K562 (cell line): Measurements from ENCODE around the gene SLC22A23. TPM values are rescaled to one million over a fixed set of nuclear protein-coding genes. Genes with fewer than 3 reads are reported as not detected.

Source experiments
- ATAC-seq: fragments of 200-7000 bp; cut with Tn5 transposase; 3 replicates; pipeline ENCODE4 v1.9.1; 2020; ENCODE audit warnings: moderate library complexity
- BruUV-seq: library from RNA; stranded (reverse); fragments of 400-500 nt; replicated peaks from 2 replicates; lab custom pipeline; 2021; lab: Mats Ljungman, UMichigan
- CTCF ChIA-PET: fragments of 300-600 bp; formaldehyde crosslinking; extraction: SDS; loops from one replicate; lab custom pipeline; 2021; ENCODE audit warnings: low intra/inter-chr PET ratio; lab: Yijun Ruan, JAX
- POLR2A ChIA-PET: fragments of 300-600, 350-650 bp; sonication (Branson Sonifier 250); formaldehyde crosslinking; extraction: SDS; loops from one replicate; lab custom pipeline; 2021; ENCODE audit warnings: antibody characterized with exemption, inconsistent platforms; lab: Yijun Ruan, JAX
- DNase-seq, 4 experiments: peaks; one replicate each; pipeline versions ENCODE4 v3.0.0 to v3.0.0-alpha.2; 2011 to 2018; ENCODE audit warnings: low spot score in 3 of 4, mixed read lengths in 3 of 4; ENCODE audit errors: extremely low read depth in 1 of 4
- FAIRE-seq: peaks from 2 replicates; lab custom pipeline; 2011; peaks lifted over from hg19 to GRCh38; lab: Jason Lieb, UNC
- H2AFZ ChIP-seq: 2 replicates; pipeline ENCODE4 v1.6.0; 2011; ENCODE audit warnings: low read depth, low read length, control low read depth, inconsistent platforms
- H3K27ac ChIP-seq: fragments of 200-600 bp; 3 replicates; pipeline ENCODE4 v1.8.0; 2011; ENCODE audit warnings: low read depth, mild to moderate bottlenecking, control low read depth, inconsistent platforms, low read length, moderate library complexity, mixed read lengths; ENCODE audit errors: extremely low read depth
- H3K27me3 ChIP-seq, 2 experiments: fragments of 300-600 bp in 1 of 2; 2 replicates in 1 of 2; 3 replicates in 1 of 2; pipeline versions ENCODE4 v1.6.0 to v1.8.0; 2011; ENCODE audit warnings: inconsistent platforms in 2 of 2, low read length in 2 of 2, mild to moderate bottlenecking in 1 of 2, mixed read lengths in 1 of 2, moderate library complexity in 1 of 2; ENCODE audit not compliant: control insufficient read depth in 2 of 2, insufficient read depth in 2 of 2
- H3K36me3 ChIP-seq: fragments of 300-600 bp; 3 replicates; pipeline ENCODE4 v1.8.0; 2011; ENCODE audit warnings: mild to moderate bottlenecking, low read length, inconsistent platforms; ENCODE audit not compliant: control insufficient read depth, insufficient read depth
- H3K4me1 ChIP-seq, 2 experiments: fragments of 200-600 bp in 1 of 2; replicated peaks in 1 of 2; 2 replicates in 1 of 2; 3 replicates in 1 of 2; pipeline versions ENCODE4 v1.5.1 to v1.8.0; 2011; ENCODE audit warnings: inconsistent platforms in 2 of 2, low read length in 2 of 2, mild to moderate bottlenecking in 1 of 2, mixed read lengths in 1 of 2, moderate library complexity in 1 of 2; ENCODE audit not compliant: control insufficient read depth in 2 of 2, insufficient read depth in 2 of 2
- H3K4me2 ChIP-seq: 2 replicates; pipeline ENCODE4 v1.6.1; 2011; ENCODE audit warnings: low read length, control low read depth, inconsistent platforms, mixed read lengths; ENCODE audit not compliant: insufficient read depth
- H3K4me3 ChIP-seq: fragments of 200-600 bp; sonication (generic), shearing (Covaris generic); 2 replicates; pipeline ENCODE4 v1.5.1; 2016; ENCODE audit warnings: control low read depth, inconsistent platforms
- H3K79me2 ChIP-seq: fragments of 200-600 bp; 3 replicates; pipeline ENCODE4 v1.8.0; 2011; ENCODE audit warnings: low read length, inconsistent platforms; ENCODE audit not compliant: control insufficient read depth, insufficient read depth
- H3K9ac ChIP-seq, 2 experiments: 2 replicates each; pipeline versions ENCODE4 v1.6.0 to v1.6.1; 2011; ENCODE audit warnings: low read depth in 2 of 2, low read length in 2 of 2, control low read depth in 1 of 2, inconsistent platforms in 1 of 2, mild to moderate bottlenecking in 1 of 2, mixed read lengths in 1 of 2; ENCODE audit not compliant: insufficient read depth in 1 of 2
- H3K9me1 ChIP-seq: one replicate; pipeline ENCODE4 v1.6.0; 2011; ENCODE audit warnings: inconsistent platforms, mild to moderate bottlenecking, low read length, moderate library complexity; ENCODE audit not compliant: control insufficient read depth, insufficient read depth
- H3K9me3 ChIP-seq: replicated peaks from 2 replicates; pipeline ENCODE4 v1.5.1; 2011; ENCODE audit warnings: low read depth, low read length, inconsistent platforms; ENCODE audit not compliant: control insufficient read depth, insufficient read depth
- H4K20me1 ChIP-seq: replicated peaks from 2 replicates; pipeline ENCODE4 v1.6.1; 2011; ENCODE audit warnings: low read length, inconsistent platforms, mixed read lengths; ENCODE audit not compliant: control insufficient read depth, insufficient read depth
- NR2C2 ChIP-seq, 2 experiments: fragments of 200-800 bp in 1 of 2; sonication (Bioruptor generic) in 1 of 2; sonication (generic) in 1 of 2; formaldehyde crosslinking in 1 of 2; IDR thresholded peaks; 2 replicates each; pipeline versions ENCODE4 v1.6.1 to v1.8.0; 2016 to 2022; ENCODE audit warnings: mild to moderate bottlenecking in 1 of 2, missing compliant biosample characterization in 1 of 2, missing genetic modification characterization in 1 of 2, missing genetic modification reagents in 1 of 2
- PCBP1 ChIP-seq: fragments of 200-400 bp; formaldehyde crosslinking; IDR thresholded peaks from 2 replicates; pipeline ENCODE4 v1.6.1; 2018; ENCODE audit warnings: mild to moderate bottlenecking, low read depth, low read length; ENCODE audit not compliant: poor library complexity, severe bottlenecking
- SNAPC5 ChIP-seq: fragments of 250-450 bp; sonication (Bioruptor Pico); IDR thresholded peaks from 2 replicates; pipeline ENCODE4 v1.8.0; 2021; ENCODE audit warnings: moderate library complexity, mild to moderate bottlenecking, inconsistent platforms
- ZNF740 ChIP-seq, 3 experiments: fragments of 200-800 bp in 1 of 3; sonication (Bioruptor generic) in 1 of 3; sonication (generic) in 1 of 3; formaldehyde crosslinking in 1 of 3; IDR thresholded peaks; 2 replicates each; pipeline versions ENCODE4 v1.6.1 to v1.8.0; 2016 to 2022; ENCODE audit warnings: mild to moderate bottlenecking in 2 of 3, missing compliant biosample characterization in 2 of 3, missing genetic modification characterization in 2 of 3, missing genetic modification reagents in 1 of 3
- WGBS: fragments of 100-300 bp; shearing (Covaris generic); methylation state at CpG from one replicate; pipeline ENCODE4 v1.1.6; 2016; ENCODE audit warnings: low coverage, mixed read lengths; ENCODE audit not compliant: insufficient coverage; ENCODE audit errors: missing lambda C conversion rate; 5-methylcytosine and 5-hydroxymethylcytosine counted together
- in situ Hi-C: fragments of 300-500 bp; cut with MboI; formaldehyde crosslinking; loops from 4 replicates; pipeline ENCODE4 v1.15.0; 2018; ENCODE audit warnings: inconsistent platforms, mixed read lengths
- intact Hi-C: fragments of 100-400 bp; cut with micrococcal nuclease; formaldehyde crosslinking; loops from 2 replicates; pipeline ENCODE4 v1.14.2; 2022
- polyA plus RNA-seq, 8 experiments: library from polyadenylated mRNA; depleted of rRNA in 4 of 8; stranded (reverse) in 5 of 8; unstranded in 3 of 8; fragments of >200 nt; fragmentation: Nextera tagmentation in 2 of 8; fragmentation: Illumina TruSeq in 1 of 8; extraction: Ambion mirVana in 2 of 8; extraction: Trizol in 1 of 8; gene quantifications; 2 replicates each; pipeline versions ENCODE4 v1.2.1 to v1.2.3, GENCODE V29; 2011 to 2014; ENCODE audit warnings: inconsistent platforms in 1 of 8, missing spikeins in 1 of 8
- total RNA-seq, 7 experiments: library from RNA; depleted of rRNA in 6 of 7; stranded (reverse); fragments of >200 nt in 6 of 7; fragmentation: Illumina TruSeq in 2 of 7; extraction: Trizol in 2 of 7; gene quantifications; 2 replicates each; pipeline versions ENCODE4 v1.2.1 to v1.2.3, GENCODE V29; 2011 to 2021; ENCODE audit warnings: low replicate concordance in 1 of 7

Gene SLC22A23
- total and polyA plus RNA-seq, 9 of the 15 experiments (the other 6 are each of a cell fraction or from before 2014, with no cell fraction given), result 0.30 to 8.7 (median 2.5) TPM

DNA sequence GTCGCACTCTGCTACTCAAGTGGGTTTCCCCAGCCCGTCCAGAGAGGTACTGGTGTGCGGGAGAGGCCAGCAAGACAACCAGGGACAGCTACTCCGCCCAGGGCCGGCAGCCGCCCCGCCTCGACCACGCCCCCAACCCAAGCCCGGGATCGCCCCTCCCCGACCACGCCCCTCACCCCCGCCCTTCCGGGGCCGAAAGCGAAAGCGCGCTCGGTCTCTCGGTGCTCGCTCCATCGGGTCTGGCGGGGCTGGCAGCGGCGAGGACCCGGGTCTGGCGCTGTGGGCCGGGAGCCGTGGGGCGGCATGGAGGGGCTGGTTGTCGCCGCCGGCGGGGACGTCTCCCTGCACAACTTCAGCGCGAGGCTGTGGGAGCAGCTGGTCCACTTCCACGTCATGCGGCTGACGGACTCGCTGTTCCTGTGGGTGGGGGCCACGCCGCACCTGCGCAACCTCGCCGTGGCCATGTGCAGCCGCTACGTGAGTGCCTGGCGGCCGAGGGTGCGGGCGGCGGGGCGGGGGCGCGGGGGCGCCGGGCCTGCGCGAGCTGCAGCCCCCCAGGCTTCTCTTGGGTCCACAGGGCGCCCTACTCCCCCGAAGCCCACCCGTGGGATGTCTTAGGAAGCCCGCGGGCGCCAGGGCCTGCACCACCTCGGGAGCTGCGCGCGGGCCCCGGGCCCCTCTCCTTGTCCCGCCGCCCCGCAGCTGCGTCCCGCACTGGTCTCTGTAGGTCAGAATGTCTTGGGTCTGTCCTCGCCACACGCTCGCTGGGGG is 197.9 kb downstream of the SLC22A23 start, which contains the start of gene PSMG4 (continued):
- peak; percentile 59; the same call in 1 of the 2 replicates for TF ChIP-seq ZNF740 (CRISPR knock-in tag; IDR thresholded peaks at IDR 0.05)
- no peak for TF ChIP-seq ZNF740 (tag; IDR thresholded peaks at IDR 0.05)
- TF ChIP-seq, all 486 proteins: peak for 142

DNA sequence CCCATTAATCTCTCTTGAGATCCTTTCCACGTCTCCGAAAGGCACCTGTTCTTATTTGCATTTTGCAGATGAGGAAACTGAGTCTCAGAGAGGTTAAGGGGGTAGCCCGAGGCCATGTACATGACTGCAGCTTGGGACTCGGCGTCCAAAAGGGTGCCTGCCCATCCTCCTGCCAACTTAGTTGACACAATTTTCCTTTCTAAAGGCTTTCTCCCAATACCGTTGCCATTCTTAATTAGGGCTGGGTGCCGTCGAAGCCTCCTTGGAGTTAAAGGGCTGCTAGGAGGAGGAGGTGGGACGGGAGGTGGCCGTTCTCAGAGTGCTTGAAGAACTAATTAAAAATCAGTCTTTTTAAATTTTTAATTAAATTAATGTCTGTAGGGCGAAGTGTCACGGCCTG is 198.6 kb downstream of the SLC22A23 start:
- Histone ChIP-seq H3K9me1 (peaks cover 8% of the 10 kb centered on the region), H3K9ac (peak overlapping the region; percentile 37 to 90), H3K4me1 (peaks cover 35 to 42% of the 10 kb centered on the region in 2 experiments), H3K79me2 (peaks cover 45% of the 10 kb centered on the region), H3K4me2 (peak overlapping the region; percentile 73), H4K20me1 (peaks cover 19% of the 10 kb centered on the region), H2AFZ (peak overlapping the region; percentile 88), H3K27me3 (no peaks in the 10 kb centered on the region), H3K27ac (peak overlapping the region; percentile 38; the same call in 1 of the 3 replicates), H3K9me3 (no peaks in the 10 kb centered on the region), H3K36me3 (peaks cover 28% of the 10 kb centered on the region), H3K4me3 (peak overlapping the region; percentile 94)
- 44% methylated on average over 12 of the region's 12 CpGs for WGBS
- ATAC-seq (no peak), DNase-seq (no peak)
- POLR2A ChIA-PET, result interaction anchor here (0.5 to 1.0 kb wide), 2 partner anchors 49 to 1049 kb away, joined by 3 read pairs; no protein-coding TSS in a partner anchor
- in situ Hi-C loops, result loop anchor here (10.0 kb wide), 1 partner anchor 263 kb away; the partner anchor contains the start of gene NQO2
- TF ChIP-seq NR2C2 (CRISPR knock-in tag; IDR thresholded peaks at IDR 0.05) (no peak), NR2C2 (tag; IDR thresholded peaks at IDR 0.05) (0 out of 2 replicates have a peak, but pooled peaks have one; percentile 29), SNAPC5 (CRISPR knock-in tag) (peak; percentile 29; the same call in 1 of the 2 replicates), PCBP1 (no peak)
- TF ChIP-seq, all 486 proteins: peak for 2
- intact Hi-C loops, result loop anchor here (2.0 to 10.0 kb wide), 2 partner anchors 131 to 263 kb away; partner anchors contain the start of gene NQO2
- BruUV-seq, result no TSS peak
- no peak for FAIRE-seq
- CTCF ChIA-PET, result interaction anchor here (0.6 to 1.4 kb wide), 3 partner anchors 132 to 252 kb away, joined by 4 to 5 read pairs (median 4); no protein-coding TSS in a partner anchor
